ENCODE results near the gene HSH2D.

GRCh38 chr19:16185768-16186123 is 42.3 kb downstream of the HSH2D start:
- TF ChIP-seq, protein P1, sequence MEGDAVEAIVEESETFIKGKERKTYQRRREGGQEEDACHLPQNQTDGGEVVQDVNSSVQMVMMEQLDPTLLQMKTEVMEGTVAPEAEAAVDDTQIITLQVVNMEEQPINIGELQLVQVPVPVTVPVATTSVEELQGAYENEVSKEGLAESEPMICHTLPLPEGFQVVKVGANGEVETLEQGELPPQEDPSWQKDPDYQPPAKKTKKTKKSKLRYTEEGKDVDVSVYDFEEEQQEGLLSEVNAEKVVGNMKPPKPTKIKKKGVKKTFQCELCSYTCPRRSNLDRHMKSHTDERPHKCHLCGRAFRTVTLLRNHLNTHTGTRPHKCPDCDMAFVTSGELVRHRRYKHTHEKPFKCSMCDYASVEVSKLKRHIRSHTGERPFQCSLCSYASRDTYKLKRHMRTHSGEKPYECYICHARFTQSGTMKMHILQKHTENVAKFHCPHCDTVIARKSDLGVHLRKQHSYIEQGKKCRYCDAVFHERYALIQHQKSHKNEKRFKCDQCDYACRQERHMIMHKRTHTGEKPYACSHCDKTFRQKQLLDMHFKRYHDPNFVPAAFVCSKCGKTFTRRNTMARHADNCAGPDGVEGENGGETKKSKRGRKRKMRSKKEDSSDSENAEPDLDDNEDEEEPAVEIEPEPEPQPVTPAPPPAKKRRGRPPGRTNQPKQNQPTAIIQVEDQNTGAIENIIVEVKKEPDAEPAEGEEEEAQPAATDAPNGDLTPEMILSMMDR (IDR thresholded peaks at IDR 0.05; ENCODE audit: low read length), result peak; percentile 51
- TF ChIP-seq EZH2phosphoT487 (IDR thresholded peaks at IDR 0.05; ENCODE audit: low read length), result no peak

Data from MM.1S (cell line).